Astrocyte of the cerebellum (primary cell): ENCODE measurements around the gene RDH13.

Experiments used
- DNase-seq: peaks from one replicate; pipeline ENCODE4 v3.0.0-alpha.2; 2011; ENCODE audit warnings: low read depth
- H3K4me3 ChIP-seq: 2 replicates; pipeline ENCODE4 v1.5.1; 2011; ENCODE audit warnings: mild to moderate bottlenecking, low read depth, low read length, moderate library complexity
- in situ Hi-C: cut with HindIII; loops from 2 replicates; pipeline ENCODE4 v1.10.0; 2017; ENCODE audit warnings: low sequenced_read_pairs
- TF ChIP-seq, protein P1 (sequence below): IDR thresholded peaks from 2 replicates; pipeline ENCODE4 v1.5.1; 2012; ENCODE audit warnings: low read length, low read depth, moderate library complexity, mild to moderate bottlenecking; ENCODE audit errors: missing control alignments

RDH13 gene

DNA sequence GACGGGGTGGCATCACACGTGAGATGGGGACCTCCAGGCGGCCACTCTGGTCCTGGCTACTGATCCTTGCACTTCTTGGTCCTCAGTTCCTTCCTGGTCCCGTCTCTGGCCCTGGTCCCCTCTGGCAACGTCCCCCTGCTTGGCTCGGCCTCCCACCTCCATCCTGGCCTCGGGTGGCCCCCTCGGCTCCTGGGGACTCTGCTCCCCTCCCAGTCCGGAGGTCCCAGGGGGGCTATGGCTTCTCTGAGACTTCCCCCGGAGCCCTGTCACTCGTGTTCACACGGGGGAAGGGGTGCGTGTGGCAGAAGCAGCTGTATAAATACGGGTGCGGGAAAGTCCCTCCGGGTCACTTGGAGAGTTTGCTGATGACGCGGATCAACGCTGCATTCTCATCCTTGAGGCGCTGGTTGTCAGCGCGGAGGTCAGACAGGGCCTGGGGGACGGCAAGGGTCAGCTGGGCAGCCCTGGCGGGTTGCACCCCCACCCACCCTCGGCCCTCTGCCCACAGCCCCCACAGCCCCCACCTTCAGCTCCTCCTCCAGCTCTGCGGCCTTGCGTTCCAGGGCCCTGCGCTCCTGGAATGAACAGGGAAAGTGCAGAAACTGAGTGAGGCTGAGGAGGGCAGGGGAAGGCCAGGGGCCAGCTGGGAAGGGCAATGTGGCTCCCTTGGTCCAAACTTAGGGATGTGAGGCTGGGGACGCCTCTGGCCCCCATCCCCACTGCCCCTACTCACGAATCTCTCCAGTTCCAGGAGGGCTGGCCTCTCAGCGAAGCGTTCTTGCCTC is 28.4 kb upstream of the RDH13 start:
- TF ChIP-seq, protein P1, sequence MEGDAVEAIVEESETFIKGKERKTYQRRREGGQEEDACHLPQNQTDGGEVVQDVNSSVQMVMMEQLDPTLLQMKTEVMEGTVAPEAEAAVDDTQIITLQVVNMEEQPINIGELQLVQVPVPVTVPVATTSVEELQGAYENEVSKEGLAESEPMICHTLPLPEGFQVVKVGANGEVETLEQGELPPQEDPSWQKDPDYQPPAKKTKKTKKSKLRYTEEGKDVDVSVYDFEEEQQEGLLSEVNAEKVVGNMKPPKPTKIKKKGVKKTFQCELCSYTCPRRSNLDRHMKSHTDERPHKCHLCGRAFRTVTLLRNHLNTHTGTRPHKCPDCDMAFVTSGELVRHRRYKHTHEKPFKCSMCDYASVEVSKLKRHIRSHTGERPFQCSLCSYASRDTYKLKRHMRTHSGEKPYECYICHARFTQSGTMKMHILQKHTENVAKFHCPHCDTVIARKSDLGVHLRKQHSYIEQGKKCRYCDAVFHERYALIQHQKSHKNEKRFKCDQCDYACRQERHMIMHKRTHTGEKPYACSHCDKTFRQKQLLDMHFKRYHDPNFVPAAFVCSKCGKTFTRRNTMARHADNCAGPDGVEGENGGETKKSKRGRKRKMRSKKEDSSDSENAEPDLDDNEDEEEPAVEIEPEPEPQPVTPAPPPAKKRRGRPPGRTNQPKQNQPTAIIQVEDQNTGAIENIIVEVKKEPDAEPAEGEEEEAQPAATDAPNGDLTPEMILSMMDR: no peak
- DNase-seq: no peak
- in situ Hi-C loops: no loop called here
- H3K4me3 ChIP-seq: no peak overlapping the region

DNA sequence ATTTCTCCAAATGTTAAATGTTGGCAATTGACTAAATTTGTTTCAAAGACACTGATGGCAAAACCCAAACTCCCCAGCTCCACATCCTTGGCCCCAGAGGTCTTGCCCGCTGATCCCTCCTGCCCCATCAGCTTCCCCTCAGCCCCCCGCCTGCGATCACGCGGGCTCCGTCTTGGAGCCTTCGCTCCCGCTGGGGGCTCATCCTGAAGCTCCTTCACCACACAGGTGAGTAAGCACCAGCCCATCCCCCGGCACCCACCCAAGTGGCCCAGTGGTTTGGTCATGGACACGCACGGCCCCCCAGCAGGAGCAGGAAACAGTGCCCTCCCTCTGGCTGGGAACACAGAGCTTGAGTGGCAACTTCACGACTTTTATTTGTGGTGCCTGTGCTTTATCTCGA is 27.6 kb upstream of the RDH13 start:
- TF ChIP-seq, protein P1: no peak
- in situ Hi-C loops: no loop called here
- no peak for DNase-seq
- H3K4me3 ChIP-seq: no peak overlapping the region

DNA sequence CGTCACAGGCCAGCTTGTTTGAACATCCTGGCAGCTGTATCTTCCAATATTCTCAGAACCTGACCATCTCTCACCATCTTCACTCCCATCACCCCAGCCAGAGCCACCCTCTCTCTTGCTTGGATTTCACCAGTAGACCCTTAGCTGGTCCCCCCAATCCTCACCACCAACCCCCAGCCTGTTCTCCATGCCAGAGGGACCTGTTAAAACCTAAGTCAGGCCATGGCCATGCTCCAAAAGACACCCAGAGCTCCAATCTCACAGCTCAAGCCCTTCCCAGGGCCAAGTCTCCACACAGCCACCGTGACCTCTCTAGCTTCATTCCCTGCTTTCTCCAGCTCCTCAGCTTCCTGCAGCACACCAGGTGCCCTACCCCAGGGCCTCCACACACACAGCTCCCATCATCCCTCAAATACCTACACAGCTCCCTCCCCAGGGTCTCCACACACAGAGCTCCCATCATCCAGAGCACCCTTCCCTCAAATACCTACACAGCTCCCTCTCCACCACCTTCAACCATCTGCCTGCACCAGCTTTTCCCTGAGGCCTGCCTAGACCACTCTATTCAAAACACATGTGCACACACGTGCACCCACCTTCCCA is 26.5 kb upstream of the RDH13 start:
- DNase-seq: no peak
- no peak overlapping the region for H3K4me3 ChIP-seq
- in situ Hi-C loops: loop anchor here (10.0 kb wide), 1 partner anchor 635 kb away; no protein-coding TSS in a partner anchor
- TF ChIP-seq, protein P1: no peak

GRCh38 chr19:55088543-55089341 is 25.8 kb upstream of the RDH13 start:
- DNase-seq: peak; percentile 24
- in situ Hi-C loops: loop anchor here (10.0 kb wide), 1 partner anchor 634 kb away; no protein-coding TSS in a partner anchor
- H3K4me3 ChIP-seq: no peak overlapping the region
- TF ChIP-seq, protein P1: peak; percentile 65

DNA sequence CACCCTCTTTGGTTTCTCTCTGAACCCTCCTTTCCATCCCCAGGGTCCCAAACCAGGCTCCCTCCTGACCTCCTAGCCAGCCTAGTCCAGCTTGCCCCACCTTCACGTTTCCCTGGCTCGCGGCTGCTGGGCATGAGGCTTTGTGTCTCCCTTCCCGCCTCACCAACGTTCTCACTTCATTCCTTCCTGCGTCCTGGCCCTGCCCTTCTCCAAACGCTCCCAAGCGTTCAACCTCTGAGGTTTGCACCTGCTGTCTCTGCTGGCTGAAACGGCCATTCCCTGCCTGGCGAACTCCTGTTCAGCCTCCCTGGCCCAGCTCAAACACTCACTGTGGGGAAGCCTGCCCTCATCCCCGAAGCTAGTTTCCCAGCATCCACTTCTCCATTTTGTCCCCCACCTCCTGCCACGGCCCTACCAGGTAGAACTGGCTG is 25.1 kb upstream of the RDH13 start:
- in situ Hi-C loops: loop anchor here (10.0 kb wide), 1 partner anchor 633 kb away; no protein-coding TSS in a partner anchor
- DNase-seq: no peak
- H3K4me3 ChIP-seq: no peak overlapping the region
- TF ChIP-seq, protein P1: no peak

DNA sequence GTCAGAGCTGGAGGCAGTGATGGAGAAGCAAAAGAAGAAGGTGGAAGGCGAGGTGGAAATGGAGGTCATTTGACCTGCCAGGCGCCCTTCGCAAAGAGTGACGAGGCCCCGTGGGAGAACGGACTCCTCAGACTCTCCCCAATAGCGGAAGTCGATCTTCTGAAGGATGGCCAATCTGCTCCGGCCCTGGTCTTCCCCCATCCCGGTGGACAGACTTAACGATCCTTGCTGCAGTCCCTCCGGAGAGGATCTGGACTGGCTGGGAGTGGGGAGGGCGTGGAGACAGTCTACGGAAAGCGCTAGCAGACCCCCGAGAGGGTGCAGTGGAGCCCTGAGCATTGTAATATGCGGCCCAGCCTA is 24.6 kb upstream of the RDH13 start:
- no peak for DNase-seq
- H3K4me3 ChIP-seq: peak overlapping the region; percentile 50
- in situ Hi-C loops: loop anchor here (10.0 kb wide), 1 partner anchor 633 kb away; no protein-coding TSS in a partner anchor
- TF ChIP-seq, protein P1: no peak
